K562 (cell line): ENCODE measurements around the gene FKBP2. TPM values are rescaled to one million over a fixed set of nuclear protein-coding genes. Genes with fewer than 3 reads are reported as not detected.
A peak's percentile ranks its signal among the peaks of the same experiment; 100 is the strongest.

Source experiments
- ATF6 ChIP-seq: sonication (generic); formaldehyde crosslinking; IDR thresholded peaks from 2 replicates; pipeline ENCODE4 v1.4.0; 2020; ENCODE audit warnings: mild to moderate bottlenecking, missing genetic modification reagents
- ETV1 ChIP-seq: fragments of 450-650 bp; conservative IDR thresholded peaks from 2 replicates; pipeline ENCODE4 v1.6.1; 2016; ENCODE audit warnings: missing genetic modification characterization, control low read depth, low read depth, missing compliant biosample characterization
- ETV5 ChIP-seq: sonication (generic); formaldehyde crosslinking; IDR thresholded peaks from 2 replicates; pipeline ENCODE4 v1.4.0; 2020; ENCODE audit warnings: low read depth, mild to moderate bottlenecking, missing genetic modification reagents
- KAT7 ChIP-seq: sonication (generic); formaldehyde crosslinking; IDR thresholded peaks from 2 replicates; pipeline ENCODE4 v1.8.0; 2022; ENCODE audit warnings: missing genetic modification reagents, mild to moderate bottlenecking, borderline replicate concordance
- MAFG ChIP-seq: fragments of 450-650 bp; conservative IDR thresholded peaks from 2 replicates; pipeline ENCODE4 v1.6.1; 2016; ENCODE audit warnings: missing genetic modification characterization, missing compliant biosample characterization
- MYNN ChIP-seq, 2 experiments: sonication (generic); formaldehyde crosslinking in 1 of 2; IDR thresholded peaks; 2 replicates each; pipeline versions ENCODE4 v1.5.0 to v1.6.1; 2016 to 2020; ENCODE audit warnings: antibody characterized with exemption in 1 of 2, missing genetic modification reagents in 1 of 2
- NR3C1 ChIP-seq: sonication (generic); formaldehyde crosslinking; IDR thresholded peaks from 2 replicates; pipeline ENCODE4 v1.8.1; 2022; ENCODE audit warnings: missing genetic modification reagents
- NRF1 ChIP-seq, 2 experiments: fragments of 450-650 bp; IDR thresholded peaks in 1 of 2; conservative IDR thresholded peaks in 1 of 2; 2 replicates each; pipeline ENCODE4 v1.6.1; 2014; ENCODE audit warnings: mild to moderate bottlenecking in 2 of 2
- PHB2 ChIP-seq: fragments of 450-650 bp; IDR thresholded peaks from 2 replicates; pipeline ENCODE4 v1.6.1; 2017; ENCODE audit warnings: low read depth
- PTTG1 ChIP-seq: fragments of 450-650 bp; IDR thresholded peaks from 2 replicates; pipeline ENCODE4 v1.6.1; 2016; ENCODE audit warnings: low read depth, mild to moderate bottlenecking, missing genetic modification characterization, missing compliant biosample characterization
- RBM17 ChIP-seq: fragments of 200-400 bp; formaldehyde crosslinking; IDR thresholded peaks from 2 replicates; pipeline ENCODE4 v1.6.1; 2017; ENCODE audit warnings: low read depth, mild to moderate bottlenecking, low read length, borderline replicate concordance
- SPI1 ChIP-seq: IDR thresholded peaks from 2 replicates; pipeline ENCODE4 v1.6.1; 2011; ENCODE audit warnings: low read depth, low read length, control low read depth, borderline replicate concordance
- TEAD1 ChIP-seq, 2 experiments: fragments of 450-650 bp in 1 of 2; sonication (generic) in 1 of 2; formaldehyde crosslinking; IDR thresholded peaks; 2 replicates each; pipeline versions ENCODE4 v1.4.0 to v1.8.0; 2020 to 2022; ENCODE audit warnings: mild to moderate bottlenecking in 2 of 2, missing genetic modification reagents in 1 of 2
- ZFP36 ChIP-seq: fragments of 150-350 bp; IDR thresholded peaks from 2 replicates; pipeline ENCODE4 v1.6.1; 2018; ENCODE audit warnings: low read length, low read depth; ENCODE audit not compliant: partially characterized antibody
- ZNF507 ChIP-seq: conservative IDR thresholded peaks from 2 replicates; pipeline ENCODE4 v1.6.1; 2017; ENCODE audit warnings: missing genetic modification characterization, missing compliant biosample characterization
- ZNF589 ChIP-seq: fragments of 200-800 bp; sonication (Bioruptor generic); IDR thresholded peaks from 2 replicates; pipeline ENCODE4 v1.6.1; 2016; ENCODE audit warnings: low read depth, missing genetic modification characterization, missing compliant biosample characterization
- ZNF764 ChIP-seq: fragments of 250-450 bp; sonication (Bioruptor Pico); IDR thresholded peaks from 2 replicates; pipeline ENCODE4 v1.4.0; 2020; ENCODE audit warnings: low read depth, mild to moderate bottlenecking, moderate library complexity
- ZNF766 ChIP-seq: fragments of 200-800 bp; sonication (Bioruptor generic); conservative IDR thresholded peaks from 2 replicates; pipeline ENCODE4 v1.6.1; 2016; ENCODE audit warnings: missing genetic modification characterization, missing compliant biosample characterization
- polyA plus RNA-seq, 8 experiments: library from polyadenylated mRNA; depleted of rRNA in 4 of 8; stranded (reverse) in 5 of 8; unstranded in 3 of 8; fragments of >200 nt; fragmentation: Nextera tagmentation in 2 of 8; fragmentation: Illumina TruSeq in 1 of 8; extraction: Ambion mirVana in 2 of 8; extraction: Trizol in 1 of 8; gene quantifications; 2 replicates each; pipeline versions ENCODE4 v1.2.1 to v1.2.3, GENCODE V29; 2011 to 2014; ENCODE audit warnings: inconsistent platforms in 1 of 8, missing spikeins in 1 of 8
- total RNA-seq, 7 experiments: library from RNA; depleted of rRNA in 6 of 7; stranded (reverse); fragments of >200 nt in 6 of 7; fragmentation: Illumina TruSeq in 2 of 7; extraction: Trizol in 2 of 7; gene quantifications; 2 replicates each; pipeline versions ENCODE4 v1.2.1 to v1.2.3, GENCODE V29; 2011 to 2021; ENCODE audit warnings: low replicate concordance in 1 of 7
- TF ChIP-seq, protein P1 (sequence below): fragments of 250-450 bp; sonication (Bioruptor Pico); IDR thresholded peaks from 2 replicates; pipeline ENCODE4 v1.5.1; 2021; ENCODE audit warnings: mild to moderate bottlenecking
- TF ChIP-seq, protein P2 (sequence below): sonication (generic); formaldehyde crosslinking; IDR thresholded peaks from 2 replicates; pipeline ENCODE4 v1.8.1; 2022; ENCODE audit warnings: missing genetic modification reagents
- TF ChIP-seq, protein P3 (sequence below): sonication (generic); formaldehyde crosslinking; IDR thresholded peaks from 2 replicates; pipeline ENCODE4 v1.8.0; 2022; ENCODE audit warnings: mild to moderate bottlenecking, missing genetic modification reagents

FKBP2 gene
- total and polyA plus RNA-seq, 9 of the 15 experiments (the other 6 are each of a cell fraction or from before 2014, with no cell fraction given) = 3.5 to 151 (median 58.1) TPM

GRCh38 chr11:64207256-64208085 is 33.4 kb upstream of the FKBP2 start (continued):
- TF ChIP-seq NRF1 (conservative IDR thresholded peaks at IDR 0.05 in 1 of 2, IDR thresholded peaks at IDR 0.05 in 1 of 2) (peak; percentile 29 to 46; a peak in 3 of 4 replicates), SPI1 (peak; percentile 90), ETV1 (peak; percentile 93), ZNF766 (CRISPR knock-in tag) (peak; percentile 89), ZNF589 (CRISPR knock-in tag) (peak; percentile 79; the same call in 1 of the 2 replicates), KAT7 (peak; percentile 21; the same call in 1 of the 2 replicates), PHB2 (no peak), PTTG1 (tag) (no peak), ETV5 (CRISPR knock-in tag) (peak; percentile 95), ZNF507 (tag) (no peak), NR3C1 (CRISPR knock-in tag) (no peak), ATF6 (CRISPR knock-in tag) (no peak; the same call in 1 of the 2 replicates), ZFP36 (peak; percentile 12), ZNF764 (no peak), MYNN (IDR thresholded peaks at IDR 0.05) (peak; percentile 62; the same call in 1 of the 2 replicates), MYNN (CRISPR knock-in tag; IDR thresholded peaks at IDR 0.05) (no peak), MAFG (tag) (peak; percentile 90), TEAD1 (CRISPR knock-in tag; IDR thresholded peaks at IDR 0.05) (0 out of 4 replicates have a peak, but pooled peaks of 1 of the 2 experiments have one; percentile 4), RBM17 (no peak)
- TF ChIP-seq, protein P1, sequence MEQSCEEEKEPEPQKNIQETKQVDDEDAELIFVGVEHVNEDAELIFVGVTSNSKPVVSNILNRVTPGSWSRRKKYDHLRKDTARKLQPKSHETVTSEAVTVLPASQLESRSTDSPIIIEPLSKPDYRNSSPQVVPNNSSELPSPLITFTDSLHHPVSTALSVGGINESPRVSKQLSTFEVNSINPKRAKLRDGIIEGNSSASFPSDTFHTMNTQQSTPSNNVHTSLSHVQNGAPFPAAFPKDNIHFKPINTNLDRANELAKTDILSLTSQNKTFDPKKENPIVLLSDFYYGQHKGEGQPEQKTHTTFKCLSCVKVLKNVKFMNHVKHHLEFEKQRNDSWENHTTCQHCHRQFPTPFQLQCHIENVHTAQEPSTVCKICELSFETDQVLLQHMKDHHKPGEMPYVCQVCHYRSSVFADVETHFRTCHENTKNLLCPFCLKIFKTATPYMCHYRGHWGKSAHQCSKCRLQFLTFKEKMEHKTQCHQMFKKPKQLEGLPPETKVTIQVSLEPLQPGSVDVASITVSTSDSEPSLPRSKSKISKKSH (CRISPR knock-in tag) = no peak
- TF ChIP-seq, protein P2, sequence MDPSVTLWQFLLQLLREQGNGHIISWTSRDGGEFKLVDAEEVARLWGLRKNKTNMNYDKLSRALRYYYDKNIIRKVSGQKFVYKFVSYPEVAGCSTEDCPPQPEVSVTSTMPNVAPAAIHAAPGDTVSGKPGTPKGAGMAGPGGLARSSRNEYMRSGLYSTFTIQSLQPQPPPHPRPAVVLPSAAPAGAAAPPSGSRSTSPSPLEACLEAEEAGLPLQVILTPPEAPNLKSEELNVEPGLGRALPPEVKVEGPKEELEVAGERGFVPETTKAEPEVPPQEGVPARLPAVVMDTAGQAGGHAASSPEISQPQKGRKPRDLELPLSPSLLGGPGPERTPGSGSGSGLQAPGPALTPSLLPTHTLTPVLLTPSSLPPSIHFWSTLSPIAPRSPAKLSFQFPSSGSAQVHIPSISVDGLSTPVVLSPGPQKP = no peak
- TF ChIP-seq, protein P3, sequence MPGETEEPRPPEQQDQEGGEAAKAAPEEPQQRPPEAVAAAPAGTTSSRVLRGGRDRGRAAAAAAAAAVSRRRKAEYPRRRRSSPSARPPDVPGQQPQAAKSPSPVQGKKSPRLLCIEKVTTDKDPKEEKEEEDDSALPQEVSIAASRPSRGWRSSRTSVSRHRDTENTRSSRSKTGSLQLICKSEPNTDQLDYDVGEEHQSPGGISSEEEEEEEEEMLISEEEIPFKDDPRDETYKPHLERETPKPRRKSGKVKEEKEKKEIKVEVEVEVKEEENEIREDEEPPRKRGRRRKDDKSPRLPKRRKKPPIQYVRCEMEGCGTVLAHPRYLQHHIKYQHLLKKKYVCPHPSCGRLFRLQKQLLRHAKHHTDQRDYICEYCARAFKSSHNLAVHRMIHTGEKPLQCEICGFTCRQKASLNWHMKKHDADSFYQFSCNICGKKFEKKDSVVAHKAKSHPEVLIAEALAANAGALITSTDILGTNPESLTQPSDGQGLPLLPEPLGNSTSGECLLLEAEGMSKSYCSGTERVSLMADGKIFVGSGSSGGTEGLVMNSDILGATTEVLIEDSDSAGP = no peak
